Measurements from ENCODE around the gene ATP1A1. TPM values are rescaled to one million over a fixed set of nuclear protein-coding genes. Genes with fewer than 3 reads are reported as not detected.

The ATP1A1 gene
- total RNA-seq, 1 donor from 2014 or later = 196 TPM

DNA sequence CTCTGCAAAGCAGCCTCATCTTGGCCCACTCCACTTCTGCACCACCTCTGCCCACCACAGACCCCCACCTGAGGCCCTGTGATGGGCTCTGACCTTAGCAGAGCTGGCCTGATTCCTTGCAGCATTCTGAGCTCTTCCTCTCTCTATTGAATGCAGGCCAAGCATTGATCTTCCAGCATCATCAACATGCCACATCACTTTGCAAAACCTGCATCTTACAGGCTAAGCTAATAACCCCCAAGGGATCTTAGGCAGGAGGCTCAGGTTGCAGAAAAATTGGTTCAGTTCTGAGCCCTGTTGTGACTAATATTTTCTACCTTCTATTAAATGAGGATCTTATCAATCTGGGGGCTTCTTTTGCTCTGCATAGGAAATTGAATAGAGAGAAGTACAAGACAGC, 78.7 kb downstream of the ATP1A1 start:
- H3K27ac Mint-ChIP-seq = no peak overlapping the region
- H3K27me3 Mint-ChIP-seq (ENCODE audit: low read depth) = no peaks in the 10 kb centered on the region
- H3K9me3 Mint-ChIP-seq = no peaks in the 10 kb centered on the region
- no peaks in the 10 kb centered on the region for H3K4me1 Mint-ChIP-seq (ENCODE audit: low read depth)
- DNase-seq (ENCODE audit: low spot score) = no peak
- intact Hi-C loops (cut with micrococcal nuclease) = no loop called here
- no peak overlapping the region for H3K4me3 Mint-ChIP-seq (ENCODE audit: low read depth)
- H3K36me3 Mint-ChIP-seq (ENCODE audit: low read depth) = no peaks in the 10 kb centered on the region

GRCh38 chr1:116453481-116453880, 80.4 kb downstream of the ATP1A1 start:
- intact Hi-C loops (cut with micrococcal nuclease) = no loop called here
- H3K27me3 Mint-ChIP-seq (ENCODE audit: low read depth) = no peaks in the 10 kb centered on the region

GRCh38 chr1:116453906-116454305, 80.9 kb downstream of the ATP1A1 start:
- Mint-ChIP-seq H3K4me3 (ENCODE audit: low read depth) (no peak overlapping the region), H3K4me1 (ENCODE audit: low read depth) (no peaks in the 10 kb centered on the region), H3K27me3 (ENCODE audit: low read depth) (no peaks in the 10 kb centered on the region), H3K27ac (no peak overlapping the region), H3K36me3 (ENCODE audit: low read depth) (no peaks in the 10 kb centered on the region), H3K9me3 (no peaks in the 10 kb centered on the region)
- DNase-seq (ENCODE audit: low spot score) = no peak
- intact Hi-C loops (cut with micrococcal nuclease) = no loop called here

More at GRCh38 chr1:116453481-116453880, 80.4 kb downstream of the ATP1A1 start:
- H3K36me3 Mint-ChIP-seq (ENCODE audit: low read depth) = no peaks in the 10 kb centered on the region
- H3K4me3 Mint-ChIP-seq (ENCODE audit: low read depth) = no peak overlapping the region
- DNase-seq (ENCODE audit: low spot score) = no peak
- H3K4me1 Mint-ChIP-seq (ENCODE audit: low read depth) = no peaks in the 10 kb centered on the region
- no peaks in the 10 kb centered on the region for H3K9me3 Mint-ChIP-seq
- H3K27ac Mint-ChIP-seq = no peak overlapping the region

Other genes with a start within 250 kb of the ATP1A1 start
- 40.6 and 40.9 TPM in 2 replicates for gene CD58, start 197.8 kb downstream of the ATP1A1 start, total RNA-seq